Stimulated activated naive CD8-positive, alpha-beta T cell treated with anti-CD3 and anti-CD28 coated beads, Interleukin-15, Interleukin-2, amounts not matched to agents 100 ng/mL and 50 ng/mL, for 24 hours (primary cell): Measurements from ENCODE around the gene RELA.

Experiments
- H3K27ac Mint-ChIP-seq: one replicate; pipeline ENCODE4 v1.8.0; 2021; ENCODE audit warnings: mild to moderate bottlenecking, mixed read lengths
- H3K27me3 Mint-ChIP-seq: one replicate; pipeline ENCODE4 v1.8.0; 2021; ENCODE audit warnings: mixed read lengths
- H3K36me3 Mint-ChIP-seq: one replicate; pipeline ENCODE4 v1.8.0; 2021; ENCODE audit warnings: low read depth, mixed read lengths
- H3K4me1 Mint-ChIP-seq: one replicate; pipeline ENCODE4 v1.8.0; 2021; ENCODE audit warnings: low read depth, mixed read lengths
- H3K4me3 Mint-ChIP-seq: one replicate; pipeline ENCODE4 v1.8.0; 2021; ENCODE audit warnings: mild to moderate bottlenecking, mixed read lengths
- H3K9me3 Mint-ChIP-seq: one replicate; pipeline ENCODE4 v1.8.0; 2021; ENCODE audit warnings: mixed read lengths

RELA gene

GRCh38 chr11:65607614-65608426 is 54.9 kb downstream of the RELA start:
- peaks cover 49% of the 10 kb centered on the region for H3K36me3 Mint-ChIP-seq
- peaks cover 35% of the 10 kb centered on the region for H3K4me1 Mint-ChIP-seq
- no peaks in the 10 kb centered on the region for H3K9me3 Mint-ChIP-seq
- H3K4me3 Mint-ChIP-seq, result no peak overlapping the region
- no peaks in the 10 kb centered on the region for H3K27me3 Mint-ChIP-seq
- H3K27ac Mint-ChIP-seq, result peak overlapping the region; percentile 45

GRCh38 chr11:65606876-65607613 is 55.7 kb downstream of the RELA start:
- Mint-ChIP-seq H3K9me3 (no peaks in the 10 kb centered on the region), H3K36me3 (peaks cover 43% of the 10 kb centered on the region), H3K27me3 (no peaks in the 10 kb centered on the region), H3K27ac (no peak overlapping the region), H3K4me3 (no peak overlapping the region), H3K4me1 (peaks cover 27% of the 10 kb centered on the region)

GRCh38 chr11:65604258-65604657 is 58.5 kb downstream of the RELA start:
- no peak overlapping the region for H3K4me3 Mint-ChIP-seq
- H3K4me1 Mint-ChIP-seq, result peaks cover 3% of the 10 kb centered on the region
- peaks cover 33% of the 10 kb centered on the region for H3K36me3 Mint-ChIP-seq
- no peaks in the 10 kb centered on the region for H3K27me3 Mint-ChIP-seq
- no peaks in the 10 kb centered on the region for H3K9me3 Mint-ChIP-seq
- no peak overlapping the region for H3K27ac Mint-ChIP-seq
